Right atrium auricular region (tissue), 2 donors: ENCODE results near the gene ITGB5. TPM values are rescaled to one million over a fixed set of nuclear protein-coding genes. Genes with fewer than 3 reads are reported as not detected.
A peak's percentile ranks its signal among the peaks of the same experiment; 100 is the strongest.

Experiments
- DNase-seq: peaks from one replicate; pipeline ENCODE4 v3.0.0-alpha.2; 2019; ENCODE audit warnings: low spot score
- H3K27ac ChIP-seq, 2 donors: fragments of 200-600 bp; sonication (generic); 1 replicate in 1 of 2; 2 replicates in 1 of 2; pipeline ENCODE4 v1.5.1; 2016 to 2019
- H3K27me3 ChIP-seq, 2 donors: fragments of 200-600 bp; sonication (generic); one replicate each; pipeline versions ENCODE4 v1.5.1 to v1.6.0; 2017 to 2019
- H3K36me3 ChIP-seq: fragments of 200-600 bp; sonication (generic); one replicate; pipeline ENCODE4 v1.5.1; 2016
- H3K4me1 ChIP-seq, 2 donors: fragments of 200-600 bp; sonication (generic); one replicate each; pipeline versions ENCODE4 v1.5.1 to v1.6.0; 2017 to 2019
- H3K4me3 ChIP-seq, 2 donors: fragments of 200-600 bp; sonication (generic); 1 replicate in 1 of 2; 2 replicates in 1 of 2; pipeline ENCODE4 v1.5.1; 2017 to 2019; ENCODE audit warnings: mild to moderate bottlenecking in 1 of 2, moderate library complexity in 1 of 2
- H3K9me3 ChIP-seq, 2 donors: fragments of 200-600 bp; sonication (generic); one replicate each; pipeline ENCODE4 v1.5.1; 2019
- total RNA-seq, 2 donors: library from RNA; depleted of rRNA; stranded (reverse); fragments of >200 nt; gene quantifications; one replicate each; pipeline ENCODE4 v1.1.0, GENCODE V29; 2016
- TF ChIP-seq, protein P1 (sequence below), 2 donors: fragments of 200-600 bp; sonication (generic); IDR thresholded peaks; one replicate each; pipeline ENCODE4 v1.5.1; 2019; ENCODE audit warnings: antibody characterized with exemption in 2 of 2

The ITGB5 gene
- total RNA-seq, 2 donors from 2014 or later = 84.0 to 182 TPM

DNA sequence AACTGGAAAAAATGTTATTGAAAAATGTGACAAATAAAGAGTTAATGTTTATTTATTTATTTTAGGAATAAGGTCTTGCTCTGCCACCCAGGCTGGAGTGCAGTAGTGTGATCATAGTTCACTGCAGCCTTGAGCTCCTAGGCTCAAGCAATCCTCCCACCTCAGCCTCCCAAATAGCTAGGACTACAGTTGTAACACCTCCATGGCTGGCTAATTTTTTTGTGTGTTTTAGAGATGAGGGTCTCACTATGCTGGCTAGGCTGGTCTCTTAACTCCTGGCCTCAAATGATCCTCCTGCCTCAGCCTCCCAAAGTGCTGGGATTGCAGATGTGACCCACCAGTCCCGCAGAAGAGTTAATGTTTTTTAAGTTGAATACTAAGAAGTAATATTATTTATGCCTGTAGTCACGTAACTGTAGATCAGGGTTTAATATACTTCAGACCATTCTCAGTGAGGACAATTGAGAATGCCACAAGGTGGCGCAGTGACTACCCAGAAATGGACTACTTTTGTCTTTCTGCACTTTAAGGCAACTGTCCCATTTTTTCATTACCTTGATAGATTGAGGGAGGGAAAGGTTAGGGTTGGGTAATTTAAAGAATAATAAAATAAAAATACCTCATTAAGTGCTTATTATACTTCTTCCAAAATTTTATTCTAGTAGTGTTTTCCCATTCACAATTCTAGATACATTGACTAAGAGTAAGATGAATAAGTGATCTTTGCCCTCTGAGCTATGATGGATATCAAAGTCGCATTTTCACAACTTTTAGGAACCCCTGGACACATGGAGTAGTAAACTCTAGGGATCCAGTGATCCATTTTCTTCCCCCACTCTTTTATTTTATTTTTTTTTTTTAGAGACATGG lies 41.4 kb upstream of the ITGB5 start:
- TF ChIP-seq, protein P1, sequence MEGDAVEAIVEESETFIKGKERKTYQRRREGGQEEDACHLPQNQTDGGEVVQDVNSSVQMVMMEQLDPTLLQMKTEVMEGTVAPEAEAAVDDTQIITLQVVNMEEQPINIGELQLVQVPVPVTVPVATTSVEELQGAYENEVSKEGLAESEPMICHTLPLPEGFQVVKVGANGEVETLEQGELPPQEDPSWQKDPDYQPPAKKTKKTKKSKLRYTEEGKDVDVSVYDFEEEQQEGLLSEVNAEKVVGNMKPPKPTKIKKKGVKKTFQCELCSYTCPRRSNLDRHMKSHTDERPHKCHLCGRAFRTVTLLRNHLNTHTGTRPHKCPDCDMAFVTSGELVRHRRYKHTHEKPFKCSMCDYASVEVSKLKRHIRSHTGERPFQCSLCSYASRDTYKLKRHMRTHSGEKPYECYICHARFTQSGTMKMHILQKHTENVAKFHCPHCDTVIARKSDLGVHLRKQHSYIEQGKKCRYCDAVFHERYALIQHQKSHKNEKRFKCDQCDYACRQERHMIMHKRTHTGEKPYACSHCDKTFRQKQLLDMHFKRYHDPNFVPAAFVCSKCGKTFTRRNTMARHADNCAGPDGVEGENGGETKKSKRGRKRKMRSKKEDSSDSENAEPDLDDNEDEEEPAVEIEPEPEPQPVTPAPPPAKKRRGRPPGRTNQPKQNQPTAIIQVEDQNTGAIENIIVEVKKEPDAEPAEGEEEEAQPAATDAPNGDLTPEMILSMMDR (IDR thresholded peaks at IDR 0.05) = peak; percentile 35 to 85
- peak; percentile 84 for DNase-seq
- Histone ChIP-seq H3K4me1 (no peaks in the 10 kb centered on the region), H3K27ac (no peak overlapping the region), H3K36me3 (no peaks in the 10 kb centered on the region), H3K9me3 (no peaks in the 10 kb centered on the region), H3K4me3 (no peak overlapping the region), H3K27me3 (no peaks in the 10 kb centered on the region)

DNA sequence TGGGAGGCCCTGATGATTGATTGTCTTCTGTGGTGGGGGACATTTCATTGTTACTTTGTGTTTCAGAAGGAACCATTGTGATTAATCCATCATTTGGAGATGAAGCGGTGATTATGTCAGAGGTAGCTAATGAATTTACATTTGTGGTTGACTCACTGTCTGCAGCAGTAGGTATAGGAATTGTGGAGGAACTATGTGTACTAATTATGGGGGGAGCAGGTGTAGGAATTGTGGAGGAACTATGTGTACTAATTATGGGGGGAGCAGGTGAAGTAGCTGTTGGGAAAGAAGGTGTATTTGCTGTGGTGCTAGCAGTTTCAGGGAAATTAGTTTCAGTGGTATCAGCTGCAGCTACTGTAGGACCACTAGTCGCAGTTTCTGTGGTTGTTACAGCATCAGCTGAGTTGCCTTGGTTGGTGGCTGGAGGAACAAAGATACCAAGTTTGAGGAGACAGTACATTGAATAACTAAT lies 40.4 kb upstream of the ITGB5 start:
- Histone ChIP-seq H3K27ac (no peak overlapping the region), H3K9me3 (no peaks in the 10 kb centered on the region), H3K27me3 (no peaks in the 10 kb centered on the region), H3K4me1 (no peaks in the 10 kb centered on the region), H3K4me3 (no peak overlapping the region), H3K36me3 (no peaks in the 10 kb centered on the region)
- no peak for DNase-seq
- TF ChIP-seq, protein P1 (IDR thresholded peaks at IDR 0.05) = no peak

DNA sequence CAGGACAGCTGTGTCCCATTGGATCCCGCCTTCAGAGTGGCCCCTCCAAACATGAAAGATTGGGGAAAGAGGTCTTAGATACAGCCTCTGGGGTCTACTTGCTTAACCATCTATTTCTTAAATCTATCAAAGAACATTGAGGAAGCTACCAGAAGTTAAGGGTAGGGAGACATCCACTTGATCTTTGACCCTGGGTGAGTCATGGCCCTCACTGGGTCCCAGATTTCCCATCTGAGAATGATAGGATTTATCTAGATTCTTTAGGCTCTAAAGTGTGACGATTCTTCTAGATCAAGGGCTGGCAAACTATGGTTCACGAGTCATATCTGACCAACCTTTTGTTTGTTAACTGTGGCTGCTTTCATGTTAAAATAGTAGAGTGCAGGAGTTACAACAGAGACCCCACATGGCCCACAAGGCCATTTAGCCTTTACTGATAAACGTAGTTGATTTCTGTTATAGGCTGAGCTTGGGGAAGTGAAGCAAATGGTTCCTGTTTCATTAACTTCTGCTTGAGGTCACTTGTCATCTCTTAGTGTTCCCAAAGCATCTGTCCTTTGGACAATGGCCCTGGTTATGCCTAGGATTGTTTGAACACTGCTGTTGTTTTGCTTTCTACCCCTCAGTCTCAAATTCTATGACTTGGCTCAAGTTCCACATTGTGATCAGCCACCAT lies 39.4 kb upstream of the ITGB5 start:
- TF ChIP-seq, protein P1 (IDR thresholded peaks at IDR 0.05) = no peak
- Histone ChIP-seq H3K9me3 (no peaks in the 10 kb centered on the region), H3K27ac (no peak overlapping the region), H3K27me3 (no peaks in the 10 kb centered on the region), H3K4me3 (no peak overlapping the region), H3K4me1 (no peaks in the 10 kb centered on the region), H3K36me3 (no peaks in the 10 kb centered on the region)
- no peak for DNase-seq

DNA sequence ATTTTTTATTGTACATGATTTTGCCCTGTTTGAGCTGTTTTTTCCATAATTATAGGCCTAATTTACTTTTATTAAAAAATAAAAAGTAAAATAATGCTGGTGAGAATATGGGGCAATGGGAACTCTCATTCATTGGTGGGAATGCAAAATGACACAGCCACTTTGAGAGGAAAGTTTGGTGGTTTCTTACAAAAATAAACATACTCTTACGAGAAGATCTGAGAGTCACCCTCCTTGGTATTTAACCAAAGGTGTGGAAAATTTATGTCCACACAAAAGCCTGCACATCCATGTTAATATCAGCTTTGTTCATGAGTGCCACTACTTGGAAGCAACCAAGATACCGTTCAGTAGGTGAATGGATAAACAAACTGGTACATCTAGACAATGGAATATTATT lies 37.6 kb upstream of the ITGB5 start:
- TF ChIP-seq, protein P1 (IDR thresholded peaks at IDR 0.05) = no peak
- Histone ChIP-seq H3K27ac (no peak overlapping the region), H3K9me3 (no peaks in the 10 kb centered on the region), H3K27me3 (no peaks in the 10 kb centered on the region), H3K4me3 (no peak overlapping the region), H3K4me1 (peaks cover 0 to under 1% of the 10 kb centered on the region in 2 donors), H3K36me3 (no peaks in the 10 kb centered on the region)
- no peak for DNase-seq

DNA sequence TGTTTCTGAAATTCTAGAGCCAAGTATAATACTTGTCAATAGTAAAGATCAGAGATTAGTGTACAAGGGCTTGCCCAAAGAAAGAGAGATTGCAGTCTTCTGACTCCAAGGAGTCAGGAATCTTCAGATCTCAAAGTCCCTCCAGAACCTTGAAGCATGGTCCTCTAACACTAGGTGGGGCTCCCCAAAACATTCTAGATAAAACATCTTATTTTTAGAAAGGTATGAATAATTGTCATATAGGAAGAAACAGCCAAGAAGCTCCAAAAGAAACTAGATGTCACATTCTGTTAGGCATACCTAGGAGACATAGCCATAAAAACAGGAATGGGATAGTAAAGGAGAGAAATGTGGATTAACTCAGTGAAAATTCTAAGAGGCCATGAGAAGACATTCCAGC lies 36.7 kb upstream of the ITGB5 start:
- H3K4me1 ChIP-seq = peaks cover 0 to 3% of the 10 kb centered on the region in 2 donors
- H3K36me3 ChIP-seq = no peaks in the 10 kb centered on the region
- no peaks in the 10 kb centered on the region for H3K9me3 ChIP-seq
- no peak overlapping the region for H3K27ac ChIP-seq
- no peak for DNase-seq
- no peak overlapping the region for H3K4me3 ChIP-seq
- no peaks in the 10 kb centered on the region for H3K27me3 ChIP-seq
- TF ChIP-seq, protein P1 (IDR thresholded peaks at IDR 0.05) = no peak
